HCT116 (cell line): ENCODE data around the gene GNG2. TPM values are rescaled to one million over a fixed set of nuclear protein-coding genes. Genes with fewer than 3 reads are reported as not detected.

Experiments
- ATAC-seq: fragments of 200-7000 bp; cut with Tn5 transposase; 2 replicates; pipeline ENCODE4 v1.9.1; 2020; ENCODE audit warnings: mild to moderate bottlenecking, moderate library complexity
- BruUV-seq: library from RNA; stranded (reverse); fragments of 400-500 nt; replicated peaks from 2 replicates; lab custom pipeline; 2021; lab: Mats Ljungman, UMichigan
- CTCF ChIA-PET: fragments of 300-600 bp; sonication (Branson Sonifier 250); formaldehyde crosslinking; loops from one replicate; lab custom pipeline; 2021; ENCODE audit warnings: antibody characterized with exemption; lab: Charles Lee
- POLR2A ChIA-PET: fragments of 300-600, 350-600 bp; sonication (Branson Sonifier 250); formaldehyde crosslinking; loops from one replicate; lab custom pipeline; 2021; ENCODE audit warnings: antibody characterized with exemption; lab: Charles Lee
- RAD21 ChIA-PET, 2 experiments: fragments of 300-600 bp; sonication (Branson Sonifier 250); formaldehyde crosslinking; loops; one replicate each; lab custom pipeline; 2023; ENCODE audit warnings: low total read pairs in 2 of 2; ENCODE audit not compliant: uncharacterized antibody in 2 of 2, unreplicated experiment in 2 of 2, low non-redundant PET in 1 of 2; lab: Charles Lee
- DNase-seq: peaks from one replicate; pipeline ENCODE4 v3.0.0-alpha.2; 2010; ENCODE audit warnings: low read depth, low spot score
- H2AFZ ChIP-seq: fragments of 200-600 bp; shearing (Covaris generic), sonication (generic); 2 replicates; pipeline ENCODE4 v1.6.1; 2017; ENCODE audit warnings: low read depth, mixed run types, mixed read lengths, antibody characterized with exemption, low read length; ENCODE audit not compliant: poor library complexity, severe bottlenecking
- H3K27ac ChIP-seq: 2 replicates; pipeline ENCODE4 v1.5.1; 2012; ENCODE audit warnings: low read depth, low read length
- H3K27me3 ChIP-seq: fragments of 200-600 bp; sonication (generic); 2 replicates; pipeline ENCODE4 v1.6.1; 2016; ENCODE audit warnings: mixed run types, low read length, mixed read lengths; ENCODE audit not compliant: insufficient read depth
- H3K36me3 ChIP-seq, 2 experiments: fragments of 200-500 bp in 1 of 2; fragments of 200-600 bp in 1 of 2; sonication (Bioruptor generic) in 1 of 2; sonication (generic) in 1 of 2; 2 replicates each; pipeline versions ENCODE4 v1.5.1 to v1.6.1; 2014 to 2016; ENCODE audit warnings: low read length in 2 of 2, inconsistent platforms in 1 of 2, mixed read lengths in 1 of 2, mixed run types in 1 of 2; ENCODE audit not compliant: insufficient read depth in 2 of 2, control insufficient read depth in 1 of 2
- H3K4me1 ChIP-seq, 2 experiments: fragments of 200-600 bp in 1 of 2; sonication (generic) in 1 of 2; 2 replicates each; pipeline versions ENCODE4 v1.5.1 to v1.6.1; 2012 to 2017; ENCODE audit warnings: low read length in 2 of 2, inconsistent platforms in 1 of 2, mild to moderate bottlenecking in 1 of 2, mixed read lengths in 1 of 2, mixed run types in 1 of 2, moderate library complexity in 1 of 2; ENCODE audit not compliant: insufficient read depth in 2 of 2, control insufficient read depth in 1 of 2
- H3K4me2 ChIP-seq: fragments of 200-600 bp; sonication (generic); 2 replicates; pipeline ENCODE4 v1.6.1; 2017; ENCODE audit warnings: mixed run types, low read length, mixed read lengths
- H3K4me3 ChIP-seq, 2 experiments: fragments of 200-600 bp in 1 of 2; sonication (generic) in 1 of 2; replicated peaks in 1 of 2; 2 replicates each; pipeline ENCODE4 v1.5.1; 2011 to 2016; ENCODE audit warnings: low read length in 2 of 2, control low read depth in 1 of 2, low read depth in 1 of 2, mild to moderate bottlenecking in 1 of 2, mixed read lengths in 1 of 2, mixed run types in 1 of 2
- H3K79me2 ChIP-seq: fragments of 200-600 bp; sonication (generic); 2 replicates; pipeline ENCODE4 v1.6.1; 2017; ENCODE audit warnings: mild to moderate bottlenecking, mixed run types, low read length, moderate library complexity, mixed read lengths; ENCODE audit not compliant: insufficient read depth
- H3K9ac ChIP-seq: fragments of 200-600 bp; sonication (generic); 2 replicates; pipeline ENCODE4 v1.6.1; 2016; ENCODE audit warnings: low read length, mixed read lengths
- H3K9me2 ChIP-seq: fragments of 200-600 bp; sonication (generic), shearing (Covaris generic); 2 replicates; pipeline ENCODE4 v1.6.1; 2017; ENCODE audit warnings: mixed run types, mild to moderate bottlenecking, moderate library complexity; ENCODE audit not compliant: insufficient read depth
- H3K9me3 ChIP-seq, 2 experiments: fragments of 200-500 bp in 1 of 2; fragments of 200-600 bp in 1 of 2; sonication (Bioruptor generic) in 1 of 2; sonication (generic) in 1 of 2; 2 replicates each; pipeline ENCODE4 v1.6.1; 2014 to 2017; ENCODE audit warnings: low read length in 2 of 2, mixed read lengths in 2 of 2, inconsistent platforms in 1 of 2, low read depth in 1 of 2, mild to moderate bottlenecking in 1 of 2, mixed run types in 1 of 2, moderate library complexity in 1 of 2; ENCODE audit not compliant: control insufficient read depth in 1 of 2, insufficient read depth in 1 of 2
- H4K20me1 ChIP-seq: fragments of 200-600 bp; sonication (generic), shearing (Covaris generic); 2 replicates; pipeline ENCODE4 v1.6.1; 2017; ENCODE audit warnings: mixed run types, mild to moderate bottlenecking, moderate library complexity; ENCODE audit not compliant: insufficient read depth
- CBX3 ChIP-seq: IDR thresholded peaks from 2 replicates; pipeline ENCODE4 v1.6.1; 2012; ENCODE audit warnings: low read depth
- CEBPB ChIP-seq: IDR thresholded peaks from 2 replicates; pipeline ENCODE4 v1.6.1; 2012; ENCODE audit warnings: low read depth
- EGR1 ChIP-seq: IDR thresholded peaks from 2 replicates; pipeline ENCODE4 v1.6.1; 2012; ENCODE audit warnings: low read depth
- ELF1 ChIP-seq: IDR thresholded peaks from 2 replicates; pipeline ENCODE4 v1.6.1; 2012; ENCODE audit warnings: low read depth, borderline replicate concordance
- EZH2 ChIP-seq: fragments of 200-600 bp; sonication (generic); IDR thresholded peaks from 2 replicates; pipeline ENCODE4 v1.6.1; 2017; ENCODE audit warnings: antibody characterized with exemption, mixed run types
- EZH2phosphoT487 ChIP-seq: fragments of 200-600 bp; IDR thresholded peaks from 2 replicates; pipeline ENCODE4 v1.6.1; 2018; ENCODE audit warnings: antibody characterized with exemption, borderline replicate concordance
- JUND ChIP-seq: IDR thresholded peaks from 2 replicates; pipeline ENCODE4 v1.6.1; 2012
- POLR2A ChIP-seq: IDR thresholded peaks from 2 replicates; pipeline ENCODE4 v1.7.0; 2011; ENCODE audit warnings: borderline replicate concordance; ENCODE audit not compliant: insufficient read depth, insufficient read length; ENCODE audit errors: extremely low read depth
- POLR2AphosphoS5 ChIP-seq: IDR thresholded peaks from 2 replicates; pipeline ENCODE4 v1.6.1; 2011; ENCODE audit warnings: mild to moderate bottlenecking, low read depth, low read length, moderate library complexity
- RAD21 ChIP-seq: IDR thresholded peaks from 2 replicates; pipeline ENCODE4 v1.6.1; 2012; ENCODE audit warnings: low read depth, mild to moderate bottlenecking
- SIN3A ChIP-seq: IDR thresholded peaks from 2 replicates; pipeline ENCODE4 v1.6.1; 2012; ENCODE audit warnings: low read depth
- SRF ChIP-seq: IDR thresholded peaks from 2 replicates; pipeline ENCODE4 v1.6.1; 2012; ENCODE audit warnings: low read depth
- TCF7L2 ChIP-seq: IDR thresholded peaks from 2 replicates; pipeline ENCODE4 v1.7.0; 2011; ENCODE audit warnings: borderline replicate concordance, inconsistent platforms; ENCODE audit not compliant: insufficient read depth, insufficient read length; ENCODE audit errors: extremely low read depth
- ZFX ChIP-seq: fragments of 450-650 bp; IDR thresholded peaks from 2 replicates; pipeline ENCODE4 v1.6.1; 2017
- intact Hi-C: fragments of 100-400 bp; cut with micrococcal nuclease; formaldehyde crosslinking; loops from 2 replicates; pipeline ENCODE4 v1.10.0; 2022
- total RNA-seq: library from RNA; stranded (reverse); gene quantifications from one replicate; pipeline ENCODE4 v1.2.1, GENCODE V29; 2021; ENCODE audit not compliant: unreplicated experiment
- TF ChIP-seq, protein P1 (sequence below), 3 experiments: fragments of 200-600 bp in 1 of 3; sonication (generic) in 1 of 3; IDR thresholded peaks in 2 of 3; conservative IDR thresholded peaks in 1 of 3; 2 replicates each; pipeline ENCODE4 v1.5.1; 2012 to 2017; ENCODE audit warnings: low read depth in 2 of 3, low read length in 2 of 3, antibody characterized with exemption in 1 of 3, borderline replicate concordance in 1 of 3, control low read depth in 1 of 3, mild to moderate bottlenecking in 1 of 3, mixed read lengths in 1 of 3, mixed run types in 1 of 3, moderate library complexity in 1 of 3; ENCODE audit not compliant: insufficient read depth in 1 of 3
- TF ChIP-seq, protein P2 (sequence below): IDR thresholded peaks from 2 replicates; pipeline ENCODE4 v1.6.1; 2012
- TF ChIP-seq, protein P3 (sequence below): IDR thresholded peaks from 2 replicates; pipeline ENCODE4 v1.6.1; 2011; ENCODE audit warnings: mild to moderate bottlenecking, low read length, moderate library complexity; ENCODE audit not compliant: insufficient replicate concordance; ENCODE audit errors: extremely low read depth
- TF ChIP-seq, protein P4 (sequence below): IDR thresholded peaks from 2 replicates; pipeline ENCODE4 v1.6.1; 2012

The GNG2 gene
- total RNA-seq, 1 experiment from 2014 or later = 0.74 TPM

DNA sequence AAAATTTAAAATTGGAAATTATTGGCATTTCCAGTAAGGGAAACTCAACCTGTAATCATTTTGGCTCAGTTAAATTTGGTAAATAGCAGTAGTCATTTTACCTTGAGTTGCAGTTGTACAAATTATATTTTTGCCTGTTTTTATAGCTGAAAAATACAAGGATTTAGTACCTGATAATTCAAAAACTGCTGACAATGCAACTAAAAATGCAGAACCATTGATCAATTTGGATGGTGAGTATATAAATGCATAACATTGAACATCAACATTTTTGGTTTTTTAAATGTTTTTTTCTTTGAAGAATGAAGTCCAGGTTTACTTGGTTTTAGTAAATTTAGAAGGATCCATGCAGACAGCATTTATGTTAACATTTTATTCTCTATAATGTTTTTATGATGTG is 137.9 kb downstream of the GNG2 start (continued):
- TF ChIP-seq, protein P1, sequence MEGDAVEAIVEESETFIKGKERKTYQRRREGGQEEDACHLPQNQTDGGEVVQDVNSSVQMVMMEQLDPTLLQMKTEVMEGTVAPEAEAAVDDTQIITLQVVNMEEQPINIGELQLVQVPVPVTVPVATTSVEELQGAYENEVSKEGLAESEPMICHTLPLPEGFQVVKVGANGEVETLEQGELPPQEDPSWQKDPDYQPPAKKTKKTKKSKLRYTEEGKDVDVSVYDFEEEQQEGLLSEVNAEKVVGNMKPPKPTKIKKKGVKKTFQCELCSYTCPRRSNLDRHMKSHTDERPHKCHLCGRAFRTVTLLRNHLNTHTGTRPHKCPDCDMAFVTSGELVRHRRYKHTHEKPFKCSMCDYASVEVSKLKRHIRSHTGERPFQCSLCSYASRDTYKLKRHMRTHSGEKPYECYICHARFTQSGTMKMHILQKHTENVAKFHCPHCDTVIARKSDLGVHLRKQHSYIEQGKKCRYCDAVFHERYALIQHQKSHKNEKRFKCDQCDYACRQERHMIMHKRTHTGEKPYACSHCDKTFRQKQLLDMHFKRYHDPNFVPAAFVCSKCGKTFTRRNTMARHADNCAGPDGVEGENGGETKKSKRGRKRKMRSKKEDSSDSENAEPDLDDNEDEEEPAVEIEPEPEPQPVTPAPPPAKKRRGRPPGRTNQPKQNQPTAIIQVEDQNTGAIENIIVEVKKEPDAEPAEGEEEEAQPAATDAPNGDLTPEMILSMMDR (IDR thresholded peaks at IDR 0.05 in 2 of 3, conservative IDR thresholded peaks at IDR 0.05 in 1 of 3; ENCODE audit: borderline replicate concordance in 1 of 3, insufficient read depth in 1 of 3, low read depth in 2 of 3, low read length in 2 of 3) = no peak
- TF ChIP-seq, protein P2, sequence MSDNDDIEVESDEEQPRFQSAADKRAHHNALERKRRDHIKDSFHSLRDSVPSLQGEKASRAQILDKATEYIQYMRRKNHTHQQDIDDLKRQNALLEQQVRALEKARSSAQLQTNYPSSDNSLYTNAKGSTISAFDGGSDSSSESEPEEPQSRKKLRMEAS = no peak

DNA sequence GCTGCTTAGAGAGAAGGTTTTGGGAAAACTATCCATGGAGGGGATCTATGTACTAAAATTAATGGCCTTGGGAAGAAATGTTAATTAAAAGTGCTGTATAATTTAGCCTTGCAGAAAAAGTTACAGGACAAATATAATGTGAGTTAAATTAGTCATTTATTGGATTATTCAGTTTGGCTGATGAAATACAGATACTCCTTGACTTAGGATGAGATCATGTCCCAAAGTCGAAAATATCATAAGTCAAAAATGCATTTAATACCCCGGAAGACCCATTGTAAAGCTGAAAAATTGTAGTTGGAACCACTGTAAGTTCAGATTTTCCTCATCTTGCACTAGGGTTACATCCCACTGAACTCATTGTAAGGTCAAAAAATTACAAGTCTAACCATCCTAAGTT is 138.7 kb downstream of the GNG2 start:
- Histone ChIP-seq H3K9ac (no peak overlapping the region), H3K9me3 (no peaks in the 10 kb centered on the region), H3K4me1 (no peaks in the 10 kb centered on the region), H3K36me3 (peaks cover 47 to 63% of the 10 kb centered on the region in 2 experiments), H3K27me3 (no peaks in the 10 kb centered on the region), H3K9me2 (no peaks in the 10 kb centered on the region), H4K20me1 (0 out of 2 replicates have a peak, but pooled peaks cover 9% of the 10 kb centered on the region), H3K79me2 (peaks cover 56% of the 10 kb centered on the region), H2AFZ (no peak overlapping the region), H3K27ac (no peak overlapping the region), H3K4me3 (no peak overlapping the region), H3K4me2 (no peak overlapping the region)
- ATAC-seq (no peak), DNase-seq (no peak)
- POLR2A ChIA-PET = no interaction called here
- no TSS peak for BruUV-seq
- RAD21 ChIA-PET = no interaction called here
- TF ChIP-seq POLR2A (no peak), TCF7L2 (no peak), EGR1 (no peak), CEBPB (no peak), SRF (no peak), POLR2AphosphoS5 (no peak), EZH2phosphoT487 (no peak), JUND (no peak), ELF1 (no peak), SIN3A (no peak), ZFX (no peak), RAD21 (no peak), CBX3 (no peak), EZH2 (no peak)
- TF ChIP-seq, protein P1 (IDR thresholded peaks at IDR 0.05 in 2 of 3, conservative IDR thresholded peaks at IDR 0.05 in 1 of 3; ENCODE audit: borderline replicate concordance in 1 of 3, insufficient read depth in 1 of 3, low read depth in 2 of 3, low read length in 2 of 3) = no peak
- TF ChIP-seq, protein P3, sequence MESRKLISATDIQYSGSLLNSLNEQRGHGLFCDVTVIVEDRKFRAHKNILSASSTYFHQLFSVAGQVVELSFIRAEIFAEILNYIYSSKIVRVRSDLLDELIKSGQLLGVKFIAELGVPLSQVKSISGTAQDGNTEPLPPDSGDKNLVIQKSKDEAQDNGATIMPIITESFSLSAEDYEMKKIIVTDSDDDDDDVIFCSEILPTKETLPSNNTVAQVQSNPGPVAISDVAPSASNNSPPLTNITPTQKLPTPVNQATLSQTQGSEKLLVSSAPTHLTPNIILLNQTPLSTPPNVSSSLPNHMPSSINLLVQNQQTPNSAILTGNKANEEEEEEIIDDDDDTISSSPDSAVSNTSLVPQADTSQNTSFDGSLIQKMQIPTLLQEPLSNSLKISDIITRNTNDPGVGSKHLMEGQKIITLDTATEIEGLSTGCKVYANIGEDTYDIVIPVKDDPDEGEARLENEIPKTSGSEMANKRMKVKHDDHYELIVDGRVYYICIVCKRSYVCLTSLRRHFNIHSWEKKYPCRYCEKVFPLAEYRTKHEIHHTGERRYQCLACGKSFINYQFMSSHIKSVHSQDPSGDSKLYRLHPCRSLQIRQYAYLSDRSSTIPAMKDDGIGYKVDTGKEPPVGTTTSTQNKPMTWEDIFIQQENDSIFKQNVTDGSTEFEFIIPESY = no peak
- TF ChIP-seq, protein P4, sequence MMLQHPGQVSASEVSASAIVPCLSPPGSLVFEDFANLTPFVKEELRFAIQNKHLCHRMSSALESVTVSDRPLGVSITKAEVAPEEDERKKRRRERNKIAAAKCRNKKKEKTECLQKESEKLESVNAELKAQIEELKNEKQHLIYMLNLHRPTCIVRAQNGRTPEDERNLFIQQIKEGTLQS = no peak
- CTCF ChIA-PET = no interaction called here
- intact Hi-C loops = loop anchor here (5.0 kb wide), 2 partner anchors 273 to 942 kb away; no protein-coding TSS in a partner anchor
